HEK293 (cell line): ENCODE results near the gene TBCE.

Experiments used
- CTCF ChIA-PET: fragments of 350-600 bp; formaldehyde crosslinking; extraction: SDS; loops from one replicate; lab custom pipeline; 2021; ENCODE audit warnings: antibody characterized with exemption; lab: Yijun Ruan, JAX
- POLR2A ChIA-PET: fragments of 300-600 bp; formaldehyde crosslinking; extraction: SDS; loops from one replicate; lab custom pipeline; 2020; ENCODE audit warnings: antibody characterized with exemption, inconsistent platforms; lab: Yijun Ruan, JAX
- H3K27ac ChIP-seq: fragments of 200-500 bp; sonication (Bioruptor generic); 2 replicates; pipeline ENCODE4 v1.5.1; 2014; ENCODE audit warnings: low read depth, low read length, control low read depth, inconsistent platforms; ENCODE audit errors: extremely low read depth
- H3K36me3 ChIP-seq, 2 experiments: fragments of 200-500 bp in 1 of 2; sonication (Bioruptor generic) in 1 of 2; 1 replicate in 1 of 2; 2 replicates in 1 of 2; pipeline ENCODE4 v1.5.1; 2014 to 2017; ENCODE audit warnings: inconsistent platforms in 2 of 2, low read length in 2 of 2; ENCODE audit not compliant: control insufficient read depth in 2 of 2, insufficient read depth in 1 of 2
- H3K4me1 ChIP-seq: fragments of 200-500 bp; sonication (Bioruptor generic); 2 replicates; pipeline ENCODE4 v1.5.1; 2014; ENCODE audit warnings: mild to moderate bottlenecking, low read length, inconsistent platforms; ENCODE audit not compliant: control insufficient read depth, insufficient read depth
- H3K4me3 ChIP-seq: 2 replicates; pipeline ENCODE4 v1.5.1; 2011; ENCODE audit warnings: low read depth, mild to moderate bottlenecking, control low read depth, low read length, moderate library complexity
- H3K9me3 ChIP-seq: fragments of 200-500 bp; sonication (Bioruptor generic); 2 replicates; pipeline ENCODE4 v1.5.1; 2014; ENCODE audit warnings: low read depth, low read length, inconsistent platforms; ENCODE audit not compliant: control insufficient read depth, insufficient read depth
- GLIS2 ChIP-seq: fragments of 450-650 bp; formaldehyde crosslinking; IDR thresholded peaks from 2 replicates; pipeline ENCODE4 v1.5.1; 2016; ENCODE audit warnings: missing biosample characterization, missing genetic modification characterization
- KLF10 ChIP-seq: fragments of 450-650 bp; IDR thresholded peaks from 2 replicates; pipeline ENCODE4 v1.5.1; 2018; ENCODE audit warnings: missing biosample characterization, mild to moderate bottlenecking, missing genetic modification characterization
- KLF9 ChIP-seq: fragments of 450-650 bp; formaldehyde crosslinking; IDR thresholded peaks from 2 replicates; pipeline ENCODE4 v1.5.1; 2016; ENCODE audit warnings: missing biosample characterization, missing genetic modification characterization, low read depth
- OVOL3 ChIP-seq: fragments of 450-650 bp; formaldehyde crosslinking; IDR thresholded peaks from 2 replicates; pipeline ENCODE4 v1.5.1; 2016; ENCODE audit warnings: missing biosample characterization, missing genetic modification characterization
- SCRT1 ChIP-seq: fragments of 450-650 bp; formaldehyde crosslinking; IDR thresholded peaks from 2 replicates; pipeline ENCODE4 v1.5.1; 2016; ENCODE audit warnings: missing biosample characterization, missing genetic modification characterization, borderline replicate concordance
- SCRT2 ChIP-seq: fragments of 450-650 bp; formaldehyde crosslinking; IDR thresholded peaks from 2 replicates; pipeline ENCODE4 v1.5.1; 2016; ENCODE audit warnings: missing biosample characterization, missing genetic modification characterization
- ZBTB7A ChIP-seq: fragments of 450-650 bp; formaldehyde crosslinking; IDR thresholded peaks from 2 replicates; pipeline ENCODE4 v1.5.1; 2016; ENCODE audit warnings: low read depth, missing biosample characterization, missing genetic modification characterization
- ZFP3 ChIP-seq: fragments of 450-650 bp; formaldehyde crosslinking; IDR thresholded peaks from 2 replicates; pipeline ENCODE4 v1.5.1; 2016; ENCODE audit warnings: low read depth, missing biosample characterization, missing genetic modification characterization
- ZFP37 ChIP-seq: fragments of 450-650 bp; formaldehyde crosslinking; IDR thresholded peaks from 2 replicates; pipeline ENCODE4 v1.5.1; 2016; ENCODE audit warnings: missing biosample characterization, missing genetic modification characterization
- ZNF157 ChIP-seq: fragments of 450-650 bp; formaldehyde crosslinking; IDR thresholded peaks from 2 replicates; pipeline ENCODE4 v1.5.1; 2016; ENCODE audit warnings: missing biosample characterization, missing genetic modification characterization
- ZNF214 ChIP-seq: fragments of 450-650 bp; formaldehyde crosslinking; IDR thresholded peaks from 2 replicates; pipeline ENCODE4 v1.5.1; 2017; ENCODE audit warnings: missing biosample characterization, mild to moderate bottlenecking, missing genetic modification characterization, borderline replicate concordance
- ZNF24 ChIP-seq: fragments of 450-650 bp; formaldehyde crosslinking; IDR thresholded peaks from 2 replicates; pipeline ENCODE4 v1.5.1; 2016; ENCODE audit warnings: missing biosample characterization, missing genetic modification characterization
- ZNF341 ChIP-seq: fragments of 450-650 bp; formaldehyde crosslinking; IDR thresholded peaks from 2 replicates; pipeline ENCODE4; 2016; ENCODE audit warnings: low read depth, missing biosample characterization, missing genetic modification characterization
- ZNF391 ChIP-seq: fragments of 450-650 bp; formaldehyde crosslinking; IDR thresholded peaks from 2 replicates; pipeline ENCODE4 v1.5.1; 2016; ENCODE audit warnings: low read depth, missing biosample characterization, missing genetic modification characterization, borderline replicate concordance
- ZNF423 ChIP-seq: fragments of 450-650 bp; formaldehyde crosslinking; IDR thresholded peaks from 2 replicates; pipeline ENCODE4 v1.5.1; 2016; ENCODE audit warnings: missing biosample characterization, missing genetic modification characterization
- ZNF426 ChIP-seq: fragments of 450-650 bp; formaldehyde crosslinking; IDR thresholded peaks from 2 replicates; pipeline ENCODE4 v1.5.1; 2017; ENCODE audit warnings: missing biosample characterization, missing genetic modification characterization, mild to moderate bottlenecking, inconsistent platforms, moderate library complexity
- ZNF548 ChIP-seq: fragments of 450-650 bp; formaldehyde crosslinking; IDR thresholded peaks from 2 replicates; pipeline ENCODE4 v1.5.1; 2016; ENCODE audit warnings: missing biosample characterization, missing genetic modification characterization
- ZNF571 ChIP-seq: fragments of 450-650 bp; formaldehyde crosslinking; IDR thresholded peaks from 2 replicates; pipeline ENCODE4 v1.5.0; 2017; ENCODE audit warnings: missing biosample characterization, missing genetic modification characterization
- ZNF677 ChIP-seq: fragments of 450-650 bp; IDR thresholded peaks from 2 replicates; pipeline ENCODE4 v1.5.0; 2018; ENCODE audit warnings: missing biosample characterization, mild to moderate bottlenecking, missing genetic modification characterization, moderate library complexity
- ZNF747 ChIP-seq: fragments of 450-650 bp; formaldehyde crosslinking; IDR thresholded peaks from 2 replicates; pipeline ENCODE4 v1.5.1; 2016; ENCODE audit warnings: missing biosample characterization, missing genetic modification characterization
- ZNF791 ChIP-seq: fragments of 450-650 bp; formaldehyde crosslinking; IDR thresholded peaks from 2 replicates; pipeline ENCODE4 v1.5.1; 2016; ENCODE audit warnings: missing biosample characterization, missing genetic modification characterization
- ZNF843 ChIP-seq: fragments of 450-650 bp; formaldehyde crosslinking; IDR thresholded peaks from 2 replicates; pipeline ENCODE4 v1.5.1; 2016; ENCODE audit warnings: missing biosample characterization, missing genetic modification characterization
- TF ChIP-seq, protein P1 (sequence below): fragments of 450-650 bp; formaldehyde crosslinking; IDR thresholded peaks from 2 replicates; pipeline ENCODE4 v1.5.1; 2016; ENCODE audit warnings: missing biosample characterization, missing genetic modification characterization
- TF ChIP-seq, protein P2 (sequence below): sonication (generic); formaldehyde crosslinking; IDR thresholded peaks from 2 replicates; pipeline ENCODE4 v1.8.1; 2022; ENCODE audit warnings: mild to moderate bottlenecking, moderate library complexity, missing genetic modification reagents
- TF ChIP-seq, protein P3 (sequence below): fragments of 450-650 bp; IDR thresholded peaks from 2 replicates; pipeline ENCODE4 v1.5.1; 2018; ENCODE audit warnings: missing biosample characterization, missing genetic modification characterization
- TF ChIP-seq, protein P4 (sequence below): fragments of 450-650 bp; formaldehyde crosslinking; IDR thresholded peaks from 2 replicates; pipeline ENCODE4 v1.5.0; 2017; ENCODE audit warnings: missing biosample characterization, missing genetic modification characterization, borderline replicate concordance
- TF ChIP-seq, protein P5 (sequence below): fragments of 450-650 bp; formaldehyde crosslinking; IDR thresholded peaks from 2 replicates; pipeline ENCODE4 v1.5.1; 2017; ENCODE audit warnings: missing biosample characterization, missing genetic modification characterization
- TF ChIP-seq, protein P6 (sequence below): fragments of 450-650 bp; formaldehyde crosslinking; IDR thresholded peaks from 2 replicates; pipeline ENCODE4 v1.5.1; 2016; ENCODE audit warnings: missing biosample characterization, missing genetic modification characterization

The TBCE gene

DNA sequence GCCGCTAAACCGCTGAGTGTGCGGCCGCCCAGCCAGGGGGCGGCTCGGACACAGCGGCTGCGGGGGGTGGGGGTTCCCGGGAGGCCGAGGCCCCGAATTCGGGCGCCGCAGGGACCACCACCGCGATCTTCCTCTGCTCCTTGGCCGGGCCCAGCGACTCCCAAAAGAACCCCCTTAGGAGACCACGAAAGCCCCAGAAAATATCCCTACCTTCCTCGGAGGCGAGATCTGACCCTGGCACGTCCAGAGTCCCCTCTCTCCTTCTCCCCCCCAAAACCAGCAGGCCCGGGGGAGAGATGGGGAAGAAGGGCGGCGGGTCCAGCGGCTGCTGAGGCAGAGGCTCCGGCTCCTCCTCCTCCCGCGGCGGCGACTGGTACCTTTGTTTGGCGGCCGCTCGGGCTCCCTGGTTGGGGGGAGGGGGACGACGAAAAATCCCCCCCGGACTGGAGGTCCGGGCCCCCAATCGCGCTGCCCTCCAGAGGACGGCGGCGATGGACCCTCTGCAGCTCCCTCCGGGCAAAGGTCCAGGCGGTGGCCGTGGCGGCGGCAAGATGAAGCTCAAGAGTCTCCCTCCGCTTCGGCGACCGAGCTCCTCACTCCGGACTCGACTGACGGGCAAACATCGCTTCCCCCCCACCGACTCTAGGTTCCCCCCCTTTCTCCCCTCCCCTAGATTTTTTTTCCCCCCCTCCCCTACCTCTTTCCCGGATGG is 39.5 kb upstream of the TBCE start, which contains the start of gene ARID4B:
ARID4B (minus strand) TSS at position 621 of the 712 bp plus-strand sequence. CDS start 1,260 bp downstream, outside the sequence.
- Histone ChIP-seq H3K27ac (peak within 1 kb of the TSS; percentile 95), H3K4me3 (peak within 1 kb of the TSS; percentile 97), H3K36me3 (peaks cover 9 to 18% of the 10 kb centered on the region in 2 experiments), H3K9me3 (no peaks in the 10 kb centered on the region), H3K4me1 (peaks cover 38% of the 10 kb centered on the region)
- ChIA-PET CTCF (interaction anchor here (0.8 to 4.5 kb wide), 4 partner anchors 67 to 88 kb away, joined by 3 to 42 read pairs (median 4); no protein-coding TSS in a partner anchor), POLR2A (interaction anchor here (0.5 to 3.0 kb wide), 25 partner anchors 9 to 644 kb away, joined by 3 to 17 read pairs (median 5); partner anchors contain the start of genes B3GALNT2, RBM34 and TBCE)
- TF ChIP-seq ZBTB7A (tag by site-specific recombination) (peak; percentile 82), ZNF157 (0 out of 2 replicates have a peak, but pooled peaks have one; percentile 39), ZNF677 (tag by site-specific recombination) (no peak), ZNF571 (tag by site-specific recombination) (no peak), ZNF791 (tag by site-specific recombination) (0 out of 2 replicates have a peak, but pooled peaks have one; percentile 6), ZNF843 (peak; percentile 71), ZNF426 (tag by site-specific recombination) (no peak), ZNF391 (tag by site-specific recombination) (0 out of 2 replicates have a peak, but pooled peaks have one; percentile 68), ZNF747 (no peak), OVOL3 (tag by site-specific recombination) (no peak), ZFP3 (tag by site-specific recombination) (no peak), SCRT2 (tag by site-specific recombination) (0 out of 2 replicates have a peak, but pooled peaks have one; percentile 8), ZNF214 (tag by site-specific recombination) (no peak), ZNF341 (tag by site-specific recombination) (peak; percentile 66; the same call in 1 of the 2 replicates), KLF10 (tag by site-specific recombination) (no peak), ZNF24 (tag by site-specific recombination) (peak; percentile 87; the same call in 1 of the 2 replicates), ZNF423 (peak; percentile 70), GLIS2 (tag by site-specific recombination) (peak; percentile 99), KLF9 (tag by site-specific recombination) (no peak), ZNF548 (tag by site-specific recombination) (no peak), ZFP37 (tag by site-specific recombination) (peak; percentile 98), SCRT1 (tag by site-specific recombination) (no peak)
- TF ChIP-seq, protein P1, sequence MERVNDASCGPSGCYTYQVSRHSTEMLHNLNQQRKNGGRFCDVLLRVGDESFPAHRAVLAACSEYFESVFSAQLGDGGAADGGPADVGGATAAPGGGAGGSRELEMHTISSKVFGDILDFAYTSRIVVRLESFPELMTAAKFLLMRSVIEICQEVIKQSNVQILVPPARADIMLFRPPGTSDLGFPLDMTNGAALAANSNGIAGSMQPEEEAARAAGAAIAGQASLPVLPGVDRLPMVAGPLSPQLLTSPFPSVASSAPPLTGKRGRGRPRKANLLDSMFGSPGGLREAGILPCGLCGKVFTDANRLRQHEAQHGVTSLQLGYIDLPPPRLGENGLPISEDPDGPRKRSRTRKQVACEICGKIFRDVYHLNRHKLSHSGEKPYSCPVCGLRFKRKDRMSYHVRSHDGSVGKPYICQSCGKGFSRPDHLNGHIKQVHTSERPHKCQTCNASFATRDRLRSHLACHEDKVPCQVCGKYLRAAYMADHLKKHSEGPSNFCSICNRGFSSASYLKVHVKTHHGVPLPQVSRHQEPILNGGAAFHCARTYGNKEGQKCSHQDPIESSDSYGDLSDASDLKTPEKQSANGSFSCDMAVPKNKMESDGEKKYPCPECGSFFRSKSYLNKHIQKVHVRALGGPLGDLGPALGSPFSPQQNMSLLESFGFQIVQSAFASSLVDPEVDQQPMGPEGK (tag by site-specific recombination) = peak; percentile 99
- TF ChIP-seq, protein P2, sequence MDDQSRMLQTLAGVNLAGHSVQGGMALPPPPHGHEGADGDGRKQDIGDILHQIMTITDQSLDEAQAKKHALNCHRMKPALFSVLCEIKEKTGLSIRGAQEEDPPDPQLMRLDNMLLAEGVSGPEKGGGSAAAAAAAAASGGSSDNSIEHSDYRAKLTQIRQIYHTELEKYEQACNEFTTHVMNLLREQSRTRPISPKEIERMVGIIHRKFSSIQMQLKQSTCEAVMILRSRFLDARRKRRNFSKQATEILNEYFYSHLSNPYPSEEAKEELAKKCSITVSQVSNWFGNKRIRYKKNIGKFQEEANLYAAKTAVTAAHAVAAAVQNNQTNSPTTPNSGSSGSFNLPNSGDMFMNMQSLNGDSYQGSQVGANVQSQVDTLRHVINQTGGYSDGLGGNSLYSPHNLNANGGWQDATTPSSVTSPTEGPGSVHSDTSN = 0 out of 2 replicates have a peak, but pooled peaks have one; percentile 29
- TF ChIP-seq, protein P3, sequence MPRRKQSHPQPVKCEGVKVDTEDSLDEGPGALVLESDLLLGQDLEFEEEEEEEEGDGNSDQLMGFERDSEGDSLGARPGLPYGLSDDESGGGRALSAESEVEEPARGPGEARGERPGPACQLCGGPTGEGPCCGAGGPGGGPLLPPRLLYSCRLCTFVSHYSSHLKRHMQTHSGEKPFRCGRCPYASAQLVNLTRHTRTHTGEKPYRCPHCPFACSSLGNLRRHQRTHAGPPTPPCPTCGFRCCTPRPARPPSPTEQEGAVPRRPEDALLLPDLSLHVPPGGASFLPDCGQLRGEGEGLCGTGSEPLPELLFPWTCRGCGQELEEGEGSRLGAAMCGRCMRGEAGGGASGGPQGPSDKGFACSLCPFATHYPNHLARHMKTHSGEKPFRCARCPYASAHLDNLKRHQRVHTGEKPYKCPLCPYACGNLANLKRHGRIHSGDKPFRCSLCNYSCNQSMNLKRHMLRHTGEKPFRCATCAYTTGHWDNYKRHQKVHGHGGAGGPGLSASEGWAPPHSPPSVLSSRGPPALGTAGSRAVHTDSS (tag by site-specific recombination) = peak; percentile 57
- TF ChIP-seq, protein P4, sequence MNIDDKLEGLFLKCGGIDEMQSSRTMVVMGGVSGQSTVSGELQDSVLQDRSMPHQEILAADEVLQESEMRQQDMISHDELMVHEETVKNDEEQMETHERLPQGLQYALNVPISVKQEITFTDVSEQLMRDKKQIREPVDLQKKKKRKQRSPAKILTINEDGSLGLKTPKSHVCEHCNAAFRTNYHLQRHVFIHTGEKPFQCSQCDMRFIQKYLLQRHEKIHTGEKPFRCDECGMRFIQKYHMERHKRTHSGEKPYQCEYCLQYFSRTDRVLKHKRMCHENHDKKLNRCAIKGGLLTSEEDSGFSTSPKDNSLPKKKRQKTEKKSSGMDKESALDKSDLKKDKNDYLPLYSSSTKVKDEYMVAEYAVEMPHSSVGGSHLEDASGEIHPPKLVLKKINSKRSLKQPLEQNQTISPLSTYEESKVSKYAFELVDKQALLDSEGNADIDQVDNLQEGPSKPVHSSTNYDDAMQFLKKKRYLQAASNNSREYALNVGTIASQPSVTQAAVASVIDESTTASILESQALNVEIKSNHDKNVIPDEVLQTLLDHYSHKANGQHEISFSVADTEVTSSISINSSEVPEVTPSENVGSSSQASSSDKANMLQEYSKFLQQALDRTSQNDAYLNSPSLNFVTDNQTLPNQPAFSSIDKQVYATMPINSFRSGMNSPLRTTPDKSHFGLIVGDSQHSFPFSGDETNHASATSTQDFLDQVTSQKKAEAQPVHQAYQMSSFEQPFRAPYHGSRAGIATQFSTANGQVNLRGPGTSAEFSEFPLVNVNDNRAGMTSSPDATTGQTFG = no peak
- TF ChIP-seq, protein P5, sequence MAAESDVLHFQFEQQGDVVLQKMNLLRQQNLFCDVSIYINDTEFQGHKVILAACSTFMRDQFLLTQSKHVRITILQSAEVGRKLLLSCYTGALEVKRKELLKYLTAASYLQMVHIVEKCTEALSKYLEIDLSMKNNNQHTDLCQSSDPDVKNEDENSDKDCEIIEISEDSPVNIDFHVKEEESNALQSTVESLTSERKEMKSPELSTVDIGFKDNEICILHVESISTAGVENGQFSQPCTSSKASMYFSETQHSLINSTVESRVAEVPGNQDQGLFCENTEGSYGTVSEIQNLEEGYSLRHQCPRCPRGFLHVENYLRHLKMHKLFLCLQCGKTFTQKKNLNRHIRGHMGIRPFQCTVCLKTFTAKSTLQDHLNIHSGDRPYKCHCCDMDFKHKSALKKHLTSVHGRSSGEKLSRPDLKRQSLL (tag by site-specific recombination) = peak; percentile 95
- TF ChIP-seq, protein P6, sequence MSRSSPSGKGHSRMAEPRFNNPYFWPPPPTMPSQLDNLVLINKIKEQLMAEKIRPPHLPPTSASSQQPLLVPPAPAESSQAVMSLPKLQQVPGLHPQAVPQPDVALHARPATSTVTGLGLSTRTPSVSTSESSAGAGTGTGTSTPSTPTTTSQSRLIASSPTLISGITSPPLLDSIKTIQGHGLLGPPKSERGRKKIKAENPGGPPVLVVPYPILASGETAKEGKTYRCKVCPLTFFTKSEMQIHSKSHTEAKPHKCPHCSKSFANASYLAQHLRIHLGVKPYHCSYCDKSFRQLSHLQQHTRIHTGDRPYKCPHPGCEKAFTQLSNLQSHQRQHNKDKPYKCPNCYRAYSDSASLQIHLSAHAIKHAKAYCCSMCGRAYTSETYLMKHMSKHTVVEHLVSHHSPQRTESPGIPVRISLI = no peak
